CD4-positive, CD25-positive, alpha-beta regulatory T cell (primary cell): Measurements from ENCODE around the gene PRSS1. TPM values are rescaled to one million over a fixed set of nuclear protein-coding genes. Genes with fewer than 3 reads are reported as not detected.
"Not testable (repeated sequence)": the region's sequence is repeated elsewhere in the genome, so short reads cannot be mapped to it uniquely, and the experiment has no call there.

Experiments
- ATAC-seq, 2 donors: fragments of 150-1000 bp; cut with Tn5 transposase; one replicate each; pipeline ENCODE4 v1.10.0; 2021; ENCODE audit warnings: low read depth in 2 of 2, moderate number of reproducible peaks in 2 of 2, moderate library complexity in 1 of 2
- DNase-seq, 3 donors: peaks; one replicate each; pipeline versions ENCODE4 v3.0.0 to v3.0.0-alpha.2; 2012 to 2022; ENCODE audit warnings: mixed read lengths in 1 of 3
- H3K27ac ChIP-seq: one replicate; pipeline ENCODE4 v1.7.0; 2013; ENCODE audit warnings: mild to moderate bottlenecking, low read length; ENCODE audit not compliant: insufficient read depth, poor library complexity, severe bottlenecking
- H3K27me3 ChIP-seq: one replicate; pipeline ENCODE4 v1.7.0; 2013; ENCODE audit warnings: low read length; ENCODE audit not compliant: control insufficient read depth, insufficient read depth
- H3K36me3 ChIP-seq: one replicate; pipeline ENCODE4 v1.7.0; 2013; ENCODE audit warnings: mild to moderate bottlenecking, low read length, moderate library complexity; ENCODE audit not compliant: control insufficient read depth, insufficient read depth
- H3K4me1 ChIP-seq: 2 replicates; pipeline ENCODE4 v1.7.0; 2013; ENCODE audit warnings: mild to moderate bottlenecking, low read length; ENCODE audit not compliant: insufficient read depth, control insufficient read depth, poor library complexity, severe bottlenecking
- H3K4me3 ChIP-seq: one replicate; pipeline ENCODE4 v1.7.0; 2013; ENCODE audit warnings: low read depth, mild to moderate bottlenecking, low read length, moderate library complexity
- H3K9me3 ChIP-seq, 2 experiments: 1 replicate in 1 of 2; 2 replicates in 1 of 2; pipeline ENCODE4 v1.7.0; 2013; ENCODE audit warnings: low read length in 2 of 2, mild to moderate bottlenecking in 1 of 2, moderate library complexity in 1 of 2; ENCODE audit not compliant: control insufficient read depth in 2 of 2
- H3K27ac Mint-ChIP-seq, 3 donors: one replicate each; pipeline ENCODE4 v1.8.0; 2020 to 2022; ENCODE audit warnings: mild to moderate bottlenecking in 3 of 3, mixed read lengths in 3 of 3, moderate library complexity in 2 of 3
- H3K27me3 Mint-ChIP-seq: one replicate; pipeline ENCODE4 v1.8.0; 2022; ENCODE audit warnings: mild to moderate bottlenecking, mixed read lengths
- H3K36me3 Mint-ChIP-seq: one replicate; pipeline ENCODE4 v1.8.0; 2020; ENCODE audit warnings: mixed read lengths
- H3K4me1 Mint-ChIP-seq, 4 donors: one replicate each; pipeline ENCODE4 v1.8.0; 2020 to 2022; ENCODE audit warnings: mixed read lengths in 4 of 4, mild to moderate bottlenecking in 1 of 4
- H3K4me3 Mint-ChIP-seq, 4 donors: one replicate each; pipeline ENCODE4 v1.8.0; 2020 to 2022; ENCODE audit warnings: mild to moderate bottlenecking in 4 of 4, mixed read lengths in 4 of 4, moderate library complexity in 3 of 4
- H3K9me3 Mint-ChIP-seq, 7 donors: one replicate each; pipeline ENCODE4 v1.8.0; 2020 to 2022; ENCODE audit warnings: mixed read lengths in 7 of 7, mild to moderate bottlenecking in 3 of 7, moderate library complexity in 2 of 7
- polyA plus RNA-seq, 4 donors: library from polyadenylated mRNA; unstranded; fragments of 300-500 nt; fragmentation: Illumina TruSeq; gene quantifications; one replicate each; pipeline ENCODE4 v1.2.3, GENCODE V29; 2021
- total RNA-seq: library from RNA; stranded (reverse); gene quantifications from one replicate; pipeline ENCODE4 v1.2.3, GENCODE V29; 2022

PRSS1 gene
- total and polyA plus RNA-seq, 5 donors from 2014 or later, result 0.49 TPM; not detected in 4

DNA sequence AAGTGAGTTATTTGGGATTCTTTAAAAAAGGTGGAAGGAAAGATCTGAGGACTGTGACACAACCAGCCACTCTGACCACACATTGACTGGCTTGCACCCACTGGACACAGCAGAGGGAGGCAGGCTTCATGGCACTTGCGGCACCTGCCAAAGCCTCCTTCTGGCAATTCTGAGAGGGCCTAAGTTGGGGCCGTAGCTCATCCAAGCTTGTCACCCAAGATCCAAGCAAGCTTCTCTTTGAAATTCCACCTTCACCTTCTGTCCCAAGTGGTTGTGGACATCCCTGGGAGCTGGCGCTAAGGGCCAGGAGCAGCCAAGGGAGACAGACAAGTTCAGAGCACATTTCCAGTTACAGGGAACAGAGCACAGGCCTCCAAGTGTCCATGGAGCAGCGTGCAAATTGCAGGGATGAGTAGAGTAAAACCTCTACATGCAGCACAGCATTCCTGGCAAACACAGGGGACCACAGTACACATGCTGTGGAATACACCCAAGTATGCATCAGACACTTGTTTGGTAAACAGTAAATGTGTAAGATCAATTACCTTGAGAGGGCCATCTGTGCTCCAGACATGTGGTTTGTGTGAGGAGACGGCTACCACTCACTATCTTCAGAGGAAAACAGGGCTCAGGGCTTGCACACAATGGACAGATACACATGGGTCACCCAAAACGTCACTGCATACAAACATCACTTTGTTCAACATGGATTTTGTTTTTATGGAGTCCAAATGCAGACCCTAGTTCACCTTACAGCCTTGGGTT is 26.3 kb downstream of the PRSS1 start:
- not testable (repeated sequence) for H3K27me3 ChIP-seq, H3K36me3 ChIP-seq, H3K9me3 Mint-ChIP-seq, DNase-seq, H3K27me3 Mint-ChIP-seq, H3K4me3 Mint-ChIP-seq, H3K4me1 ChIP-seq, H3K4me3 ChIP-seq, H3K36me3 Mint-ChIP-seq, H3K27ac ChIP-seq, ATAC-seq, H3K9me3 ChIP-seq, H3K4me1 Mint-ChIP-seq
- peak overlapping the region in 1 of 3 donors; percentile 10 for H3K27ac Mint-ChIP-seq

DNA sequence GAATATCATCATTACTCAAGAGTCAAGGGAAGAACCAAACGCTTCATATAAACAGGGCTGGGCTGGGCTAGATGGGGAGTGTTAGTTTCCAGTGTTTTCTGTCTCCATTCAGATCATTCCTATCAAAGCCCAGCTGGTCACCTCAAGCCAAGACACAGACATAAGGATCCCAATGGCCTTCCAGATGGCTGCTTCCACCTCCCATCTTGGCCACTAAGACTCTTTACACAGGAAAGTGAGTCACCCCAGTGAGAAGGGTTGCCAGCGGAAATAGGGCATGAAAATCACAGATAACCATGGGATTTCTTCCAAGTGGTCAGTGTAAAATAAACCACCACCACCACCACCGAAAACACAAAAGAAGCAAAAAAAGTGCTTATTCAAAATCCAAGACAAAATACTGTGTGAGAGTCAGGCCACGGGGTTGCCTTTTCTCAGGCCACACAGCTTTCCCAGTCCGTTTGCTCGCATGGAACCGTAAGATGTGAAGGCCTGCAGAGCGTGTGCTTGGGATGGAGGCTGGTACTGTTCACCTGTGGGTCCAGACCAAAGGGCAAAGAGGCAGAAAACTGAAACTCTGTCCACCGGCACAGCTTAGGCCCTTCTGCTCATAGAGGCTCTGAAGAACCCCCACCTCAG is 27.1 kb downstream of the PRSS1 start:
- peak overlapping the region in 1 of 3 donors; percentile 10 for H3K27ac Mint-ChIP-seq
- H3K9me3 ChIP-seq, result no peaks in the 10 kb centered on the region
- H3K27me3 ChIP-seq, result no peaks in the 10 kb centered on the region
- H3K9me3 Mint-ChIP-seq, result no peaks in the 10 kb centered on the region
- H3K36me3 ChIP-seq, result no peaks in the 10 kb centered on the region
- no peak overlapping the region for H3K27ac ChIP-seq
- ATAC-seq (no peak), DNase-seq (no peak)
- H3K4me1 ChIP-seq, result no peaks in the 10 kb centered on the region
- no peak overlapping the region for H3K4me3 Mint-ChIP-seq
- H3K27me3 Mint-ChIP-seq, result no peaks in the 10 kb centered on the region
- H3K4me1 Mint-ChIP-seq, result peaks cover 0 to 4% (median 1%) of the 10 kb centered on the region in 4 donors
- no peaks in the 10 kb centered on the region for H3K36me3 Mint-ChIP-seq
- no peak overlapping the region for H3K4me3 ChIP-seq

DNA sequence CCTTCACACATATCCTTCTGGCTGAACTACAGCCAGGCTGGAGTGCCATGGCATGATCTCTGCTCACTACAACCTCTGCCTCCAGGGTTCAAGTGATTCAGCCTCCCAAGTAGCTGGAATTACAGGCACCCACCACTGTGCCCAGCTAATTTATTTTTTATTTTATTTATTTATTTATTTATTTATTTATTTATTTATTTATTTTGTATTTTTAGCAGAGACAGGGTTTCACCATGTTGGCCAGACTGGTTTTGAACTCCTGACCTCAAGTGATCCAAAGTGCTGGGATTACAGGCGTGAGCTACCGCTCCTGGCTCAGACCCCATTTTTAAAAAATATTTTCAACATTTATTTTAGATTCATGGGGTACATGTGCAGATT is 27.6 kb downstream of the PRSS1 start:
- H3K27me3 ChIP-seq, H3K27ac ChIP-seq, H3K4me3 ChIP-seq, H3K9me3 ChIP-seq, ATAC-seq, H3K4me1 Mint-ChIP-seq, H3K4me1 ChIP-seq, H3K36me3 ChIP-seq, H3K9me3 Mint-ChIP-seq, H3K36me3 Mint-ChIP-seq, H3K27ac Mint-ChIP-seq, H3K27me3 Mint-ChIP-seq, H3K4me3 Mint-ChIP-seq, DNase-seq: not testable (repeated sequence)

DNA sequence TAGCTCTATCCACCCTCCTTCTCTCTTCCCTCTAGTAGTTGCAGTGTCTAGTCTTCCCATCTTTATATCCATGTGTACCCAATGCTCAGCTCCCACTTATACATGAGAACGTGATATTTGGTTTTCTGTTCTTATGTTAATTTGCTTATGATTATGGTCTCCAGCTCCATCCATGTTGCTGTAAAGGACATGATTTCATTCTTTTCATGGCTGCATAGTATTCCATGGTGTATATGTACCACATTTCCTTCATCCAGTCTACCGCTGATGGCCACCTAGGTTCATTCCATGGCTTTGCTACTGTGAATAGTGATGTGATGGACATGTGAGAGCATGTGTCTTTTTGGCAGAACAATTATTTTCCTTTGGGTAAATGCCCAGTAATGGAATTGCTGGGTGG is 28.0 kb downstream of the PRSS1 start:
- Mint-ChIP-seq H3K9me3 (no peaks in the 10 kb centered on the region), H3K36me3 (no peaks in the 10 kb centered on the region), H3K27me3 (no peaks in the 10 kb centered on the region), H3K4me1 (peaks cover 0 to 4% (median 1%) of the 10 kb centered on the region in 4 donors), H3K4me3 (no peak overlapping the region), H3K27ac (peak overlapping the region in 1 of 3 donors; percentile 68)
- ATAC-seq (no peak), DNase-seq (no peak)
- Histone ChIP-seq H3K4me3 (no peak overlapping the region), H3K9me3 (no peaks in the 10 kb centered on the region), H3K27me3 (no peaks in the 10 kb centered on the region), H3K27ac (no peak overlapping the region), H3K36me3 (no peaks in the 10 kb centered on the region), H3K4me1 (no peaks in the 10 kb centered on the region)

DNA sequence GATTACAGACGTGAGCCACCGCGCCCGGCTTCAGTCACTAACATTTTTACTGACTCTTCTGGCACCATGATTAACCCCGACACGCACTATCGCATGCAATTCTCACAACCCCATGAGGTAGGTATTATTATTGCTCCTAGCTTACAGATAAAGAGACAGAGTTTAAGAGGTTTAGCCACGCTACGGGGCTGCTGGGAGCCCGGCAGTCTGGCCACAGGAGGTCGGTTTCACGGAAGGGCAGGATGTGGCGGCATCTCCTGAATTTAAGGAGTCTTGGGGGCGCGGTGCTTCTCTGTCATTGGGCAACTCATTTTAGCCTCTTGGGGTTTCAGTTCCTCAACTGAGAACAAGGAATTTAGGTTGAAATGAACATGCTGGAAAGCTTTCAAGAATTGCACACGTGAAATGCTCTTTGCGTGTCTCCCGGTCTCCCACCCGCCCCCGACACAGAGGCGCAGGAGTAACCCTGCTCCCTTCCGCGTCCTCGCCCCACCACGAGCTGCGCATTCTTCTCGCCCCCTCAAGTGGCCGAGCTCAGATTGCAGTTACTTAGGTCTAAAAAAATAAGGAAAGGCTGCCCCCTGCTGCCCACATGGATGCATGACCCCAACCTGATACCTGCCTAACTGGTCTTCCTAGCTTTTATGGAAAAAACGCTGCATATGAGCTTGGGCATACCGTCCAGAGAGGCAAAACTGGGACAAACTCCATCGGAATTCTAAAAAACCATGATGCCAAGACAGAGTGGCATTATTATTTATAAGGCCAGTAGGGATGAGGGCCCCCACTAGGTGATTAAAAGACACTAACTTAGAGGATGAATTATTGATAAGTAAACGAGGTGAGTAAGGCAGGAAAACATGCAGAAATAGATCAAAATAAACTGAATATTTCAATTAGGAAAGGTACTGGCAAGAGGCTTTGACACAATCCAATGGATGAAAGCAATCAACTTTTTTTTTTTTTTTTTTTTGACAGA is 33.9 kb downstream of the PRSS1 start:
- Mint-ChIP-seq H3K27me3 (peaks cover 6% of the 10 kb centered on the region), H3K9me3 (no peaks in the 10 kb centered on the region), H3K4me1 (peaks cover 2 to 14% (median 10%) of the 10 kb centered on the region in 4 donors), H3K27ac (peak overlapping the region; percentile 91 to 100 (median 96)), H3K36me3 (peaks cover 7% of the 10 kb centered on the region), H3K4me3 (peak overlapping the region; percentile 82 to 92 (median 86))
- H3K27me3 ChIP-seq, result no peaks in the 10 kb centered on the region
- peaks cover 2% of the 10 kb centered on the region for H3K36me3 ChIP-seq
- DNase-seq, result peak; percentile 66 to 88 (median 78)
- no peaks in the 10 kb centered on the region for H3K4me1 ChIP-seq
- peak overlapping the region; percentile 65 for H3K4me3 ChIP-seq
- H3K27ac ChIP-seq, result peak overlapping the region; percentile 100
- H3K9me3 ChIP-seq, result no peaks in the 10 kb centered on the region
- ATAC-seq, result peak; percentile 49 to 56

DNA sequence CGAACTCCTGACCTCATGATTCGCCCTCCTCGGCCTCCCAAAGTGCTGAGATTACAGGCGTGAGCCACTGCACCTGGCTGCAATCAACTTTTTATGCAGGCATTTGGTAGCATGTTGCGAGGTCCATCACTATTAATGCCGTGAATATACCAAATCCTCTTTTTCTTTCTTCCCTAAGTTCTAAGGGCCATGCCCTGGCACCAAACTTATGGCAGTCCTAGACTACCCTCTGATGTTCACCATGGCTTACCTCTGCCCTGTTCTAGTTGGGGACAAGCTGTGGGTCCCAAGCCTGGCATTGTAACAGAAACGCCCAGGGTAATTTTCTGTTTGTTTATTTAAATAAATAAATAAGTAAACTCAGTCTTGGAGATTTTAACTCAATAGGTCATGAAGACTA is 34.8 kb downstream of the PRSS1 start:
- Mint-ChIP-seq H3K36me3 (peaks cover 15% of the 10 kb centered on the region), H3K4me1 (peaks cover 2 to 14% (median 10%) of the 10 kb centered on the region in 4 donors), H3K27me3 (peaks cover 6% of the 10 kb centered on the region), H3K9me3 (peaks cover 0 to under 1% (median 0%) of the 10 kb centered on the region in 7 donors), H3K27ac (peak overlapping the region in 2 of 3 donors; percentile 96 to 100), H3K4me3 (peak overlapping the region in 3 of 4 donors; percentile 41 to 92 (median 83))
- Histone ChIP-seq H3K36me3 (peaks cover 10% of the 10 kb centered on the region), H3K4me3 (no peak overlapping the region), H3K9me3 (no peaks in the 10 kb centered on the region), H3K4me1 (no peaks in the 10 kb centered on the region), H3K27ac (peak overlapping the region; percentile 100), H3K27me3 (no peaks in the 10 kb centered on the region)
- DNase-seq, result no peak
- ATAC-seq, result no peak

DNA sequence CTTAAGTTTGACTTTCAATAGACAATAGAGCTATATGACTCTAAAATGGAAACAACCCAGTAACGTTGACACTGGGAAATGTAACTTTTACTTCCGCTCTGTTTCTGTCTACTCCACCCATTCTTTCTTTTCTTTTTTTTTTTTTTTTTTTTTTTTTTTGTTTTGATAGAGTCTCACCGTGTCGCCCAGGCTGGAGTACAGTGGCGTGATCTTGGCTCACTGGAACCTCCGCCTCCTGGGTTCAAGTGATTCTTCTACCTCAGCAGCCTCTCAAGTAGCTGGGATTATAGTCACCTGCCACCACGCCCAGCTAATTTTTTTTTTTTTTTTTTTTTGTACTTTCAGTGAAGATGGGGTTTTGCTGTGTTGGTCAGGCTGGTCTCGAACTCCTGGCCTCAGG is 35.4 kb downstream of the PRSS1 start:
- Histone ChIP-seq H3K27ac (peak overlapping the region; percentile 100), H3K36me3 (peaks cover 16% of the 10 kb centered on the region), H3K9me3 (no peaks in the 10 kb centered on the region), H3K4me3 (no peak overlapping the region), H3K4me1 (peaks cover 3% of the 10 kb centered on the region), H3K27me3 (no peaks in the 10 kb centered on the region)
- peaks cover 2 to 18% (median 10%) of the 10 kb centered on the region in 4 donors for H3K4me1 Mint-ChIP-seq
- peak overlapping the region; percentile 80 to 100 (median 96) for H3K27ac Mint-ChIP-seq
- H3K4me3 Mint-ChIP-seq, result peak overlapping the region; percentile 87 to 100 (median 96)
- peaks cover 0 to 4% (median 0%) of the 10 kb centered on the region in 7 donors for H3K9me3 Mint-ChIP-seq
- ATAC-seq (peak; percentile 8 to 9), DNase-seq (peak in 2 of 3 donors; percentile 70)
- peaks cover 6% of the 10 kb centered on the region for H3K27me3 Mint-ChIP-seq
- peaks cover 22% of the 10 kb centered on the region for H3K36me3 Mint-ChIP-seq
